ENCODE measurements around the gene ITPR2. TPM values are rescaled to one million over a fixed set of nuclear protein-coding genes. Genes with fewer than 3 reads are reported as not detected.
A peak's percentile ranks its signal among the peaks of the same experiment; 100 is the strongest.
"Not testable (repeated sequence)": the region's sequence is repeated elsewhere in the genome, so short reads cannot be mapped to it uniquely, and the experiment has no call there.

The ITPR2 gene
- total and polyA plus RNA-seq, 12 donors, result 5.1 to 144 (median 66.4) TPM

GRCh38 chr12:26608706-26609105 is 224.3 kb downstream of the ITPR2 start:
- no peak for TF ChIP-seq CTCF (IDR thresholded peaks at IDR 0.05)
- no peak for TF ChIP-seq POLR2A (IDR thresholded peaks at IDR 0.05)
- no peaks in the 10 kb centered on the region for H3K36me3 ChIP-seq (replicated peaks in 1 of 2)
- H3K27ac ChIP-seq, result no peak overlapping the region
- no peaks in the 10 kb centered on the region for H3K27me3 ChIP-seq
- no peaks in the 10 kb centered on the region for H3K9me3 ChIP-seq (replicated peaks in 1 of 3)
- no peak overlapping the region for H3K4me3 ChIP-seq
- WGBS, 4 donors, result 92 to 95% (median 94%) methylated on average over 2 of the region's 2 CpGs
- intact Hi-C loops (cut with DNase I), result no loop called here
- no peak for DNase-seq
- no peaks in the 10 kb centered on the region for H3K4me1 ChIP-seq (replicated peaks in 1 of 2)

GRCh38 chr12:26608273-26608672 is 224.7 kb downstream of the ITPR2 start:
- Histone ChIP-seq H3K27me3 (no peaks in the 10 kb centered on the region), H3K27ac (no peak overlapping the region), H3K4me1 (replicated peaks in 1 of 2) (no peaks in the 10 kb centered on the region), H3K9me3 (replicated peaks in 1 of 3) (no peaks in the 10 kb centered on the region), H3K4me3 (no peak overlapping the region), H3K36me3 (replicated peaks in 1 of 2) (no peaks in the 10 kb centered on the region)
- intact Hi-C loops (cut with DNase I), result no loop called here
- DNase-seq, result no peak
- TF ChIP-seq CTCF (IDR thresholded peaks at IDR 0.05), result no peak
- 93 to 95% (median 95%) methylated on average over 9 to 12 of the region's 12 CpGs for WGBS, 4 donors

- no peaks in the 10 kb centered on the region for H3K9me3 ChIP-seq (replicated peaks in 1 of 3)
- TF ChIP-seq POLR2A (IDR thresholded peaks at IDR 0.05) (no peak), CTCF (IDR thresholded peaks at IDR 0.05) (no peak)
- no peaks in the 10 kb centered on the region for H3K27me3 ChIP-seq
- DNase-seq, result no peak
- H3K4me3 ChIP-seq, result no peak overlapping the region
- intact Hi-C loops (cut with DNase I), result no loop called here
- no peak overlapping the region for H3K27ac ChIP-seq
- peaks cover 0 to 2% of the 10 kb centered on the region in 2 donors for H3K36me3 ChIP-seq (replicated peaks in 1 of 2)
- no peaks in the 10 kb centered on the region for H3K4me1 ChIP-seq (replicated peaks in 1 of 2)
Observed at GRCh38 chr12:26606911-26607310, 226.1 kb downstream of the ITPR2 start.

GRCh38 chr12:26604813-26605212 is 228.2 kb downstream of the ITPR2 start:
- H3K27ac ChIP-seq; H3K27me3 ChIP-seq; H3K4me3 ChIP-seq; H3K36me3 ChIP-seq (replicated peaks in 1 of 2); H3K4me1 ChIP-seq (replicated peaks in 1 of 2); intact Hi-C loops (cut with DNase I); H3K9me3 ChIP-seq (replicated peaks in 1 of 3): not testable (repeated sequence)
- DNase-seq, result peak in 6 of 7 donors; percentile 19 to 61 (median 40)
- WGBS, 4 donors, result 90 to 94% (median 93%) methylated on average over 7 of the region's 7 CpGs

- no peak overlapping the region for H3K27ac ChIP-seq
- WGBS, 4 donors, result 93 to 99% (median 95%) methylated on average over 7 of the region's 7 CpGs
Observed at GRCh38 chr12:26599096-26599695, 233.8 kb downstream of the ITPR2 start.

More at GRCh38 chr12:26599096-26599695, 233.8 kb downstream of the ITPR2 start:
- peaks cover 0 to 14% of the 10 kb centered on the region in 2 donors for H3K36me3 ChIP-seq (replicated peaks in 1 of 2)
- H3K27me3 ChIP-seq, result no peaks in the 10 kb centered on the region
- no peaks in the 10 kb centered on the region for H3K9me3 ChIP-seq (replicated peaks in 1 of 3)
- no peak for DNase-seq
- TF ChIP-seq POLR2A (IDR thresholded peaks at IDR 0.05) (no peak), CTCF (IDR thresholded peaks at IDR 0.05) (no peak)
- no peak overlapping the region for H3K4me3 ChIP-seq
- intact Hi-C loops (cut with DNase I), result no loop called here
- H3K4me1 ChIP-seq (replicated peaks in 1 of 2), result no peaks in the 10 kb centered on the region

Data from adrenal gland (tissue), 12 donors.